Dendritic cell treated with granulocyte-macrophage colony-stimulating factor and Interleukin-4, amounts not matched to agents 40 ng/mL and 50 ng/mL, for 4 days (primary cell): Measurements from ENCODE around the gene CYSTM1.

Experiments
- H3K27ac Mint-ChIP-seq: one replicate; pipeline ENCODE4 v1.8.0; 2022; ENCODE audit warnings: mild to moderate bottlenecking, mixed read lengths
- H3K27me3 Mint-ChIP-seq: one replicate; pipeline ENCODE4 v1.8.0; 2022; ENCODE audit warnings: mild to moderate bottlenecking, mixed read lengths
- H3K36me3 Mint-ChIP-seq: one replicate; pipeline ENCODE4 v1.8.0; 2022; ENCODE audit warnings: low read depth, mixed read lengths
- H3K4me1 Mint-ChIP-seq: one replicate; pipeline ENCODE4 v1.8.0; 2022; ENCODE audit warnings: low read depth, mixed read lengths
- H3K4me3 Mint-ChIP-seq: one replicate; pipeline ENCODE4 v1.8.0; 2022; ENCODE audit warnings: mild to moderate bottlenecking, moderate library complexity, mixed read lengths
- H3K9me3 Mint-ChIP-seq: one replicate; pipeline ENCODE4 v1.8.0; 2022; ENCODE audit warnings: mixed read lengths
- intact Hi-C: fragments of 100-400 bp; cut with micrococcal nuclease; formaldehyde crosslinking; loops from one replicate; pipeline ENCODE4 v1.15.0; 2022

CYSTM1 gene

DNA sequence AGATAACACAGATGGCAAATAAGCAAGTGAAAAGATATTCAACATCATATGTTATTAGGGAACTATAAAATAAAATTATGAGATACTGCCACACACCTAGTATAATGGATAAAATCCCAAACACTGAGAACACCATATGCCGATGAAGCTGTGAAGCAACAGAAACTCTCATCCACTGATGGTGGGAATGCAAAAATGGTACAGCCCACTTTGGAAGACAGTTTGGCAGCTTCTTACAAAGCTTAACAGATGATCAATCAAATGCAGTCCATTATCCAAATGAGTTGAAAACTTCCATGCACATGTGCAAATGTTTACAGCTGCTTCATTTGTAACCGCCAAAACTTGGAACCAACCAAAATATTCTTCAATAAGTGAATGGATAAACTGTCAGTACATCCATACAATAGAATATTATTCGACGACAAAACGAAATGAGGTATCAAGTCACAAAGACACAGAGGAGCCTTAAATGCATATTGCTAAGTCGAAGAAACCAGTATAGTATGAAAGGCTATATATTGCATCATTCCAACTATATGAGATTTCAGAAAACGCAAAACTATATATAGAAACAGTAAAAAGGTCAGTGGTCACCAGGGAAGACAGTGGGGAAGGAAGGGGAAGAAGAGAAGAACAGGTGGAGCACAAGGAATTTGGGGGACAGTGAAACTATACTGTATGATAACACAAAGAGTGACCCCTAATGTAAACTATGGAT, 113.0 kb downstream of the CYSTM1 start:
- H3K4me3 Mint-ChIP-seq: no peak overlapping the region
- peaks cover 6% of the 10 kb centered on the region for H3K36me3 Mint-ChIP-seq
- intact Hi-C loops: no loop called here
- no peaks in the 10 kb centered on the region for H3K27me3 Mint-ChIP-seq
- H3K9me3 Mint-ChIP-seq: no peaks in the 10 kb centered on the region
- H3K27ac Mint-ChIP-seq: no peak overlapping the region
- peaks cover 32% of the 10 kb centered on the region for H3K4me1 Mint-ChIP-seq

DNA sequence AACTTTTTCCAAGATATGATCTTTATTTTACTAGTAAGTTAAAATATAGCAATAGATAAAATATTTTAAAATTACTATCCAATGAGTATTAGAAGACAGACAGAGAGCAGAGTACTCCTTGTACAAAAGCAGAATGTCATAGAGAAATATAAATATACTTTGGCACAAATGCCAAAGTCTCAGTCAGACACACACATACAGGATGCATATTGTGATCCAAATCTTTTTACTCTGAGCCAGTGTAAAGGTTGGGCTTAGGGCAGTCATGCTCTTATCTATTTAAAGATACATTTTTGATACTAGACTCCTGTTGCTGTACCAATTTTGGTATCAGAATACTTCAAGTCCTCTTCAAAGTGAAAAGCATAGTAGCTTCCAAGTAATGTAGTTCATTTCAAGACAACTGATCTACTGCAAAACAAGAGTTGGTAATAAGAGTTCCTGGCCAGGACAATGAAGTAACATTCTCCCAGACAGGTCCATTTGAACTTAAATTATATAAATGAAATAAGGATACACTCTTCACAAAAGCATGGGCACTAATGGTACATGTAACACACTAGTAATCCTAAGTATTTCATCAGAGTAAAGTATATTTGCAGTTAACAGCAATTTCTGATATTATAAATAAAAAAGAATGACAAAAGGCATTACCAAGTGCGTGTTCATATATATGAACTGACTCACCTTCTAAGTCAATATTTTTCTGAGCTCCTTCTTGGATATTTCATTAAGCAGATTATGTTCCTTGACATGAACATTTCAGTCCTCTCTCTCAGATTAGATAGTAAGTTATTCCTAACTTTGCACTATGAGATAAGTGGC, 117.4 kb downstream of the CYSTM1 start:
- H3K36me3 Mint-ChIP-seq: peaks cover 18% of the 10 kb centered on the region
- no peak overlapping the region for H3K4me3 Mint-ChIP-seq
- H3K9me3 Mint-ChIP-seq: no peaks in the 10 kb centered on the region
- no peaks in the 10 kb centered on the region for H3K27me3 Mint-ChIP-seq
- H3K27ac Mint-ChIP-seq: no peak overlapping the region
- peaks cover 12% of the 10 kb centered on the region for H3K4me1 Mint-ChIP-seq
- intact Hi-C loops: no loop called here
